ENCODE results near the gene DUSP1.

Gene DUSP1

DNA sequence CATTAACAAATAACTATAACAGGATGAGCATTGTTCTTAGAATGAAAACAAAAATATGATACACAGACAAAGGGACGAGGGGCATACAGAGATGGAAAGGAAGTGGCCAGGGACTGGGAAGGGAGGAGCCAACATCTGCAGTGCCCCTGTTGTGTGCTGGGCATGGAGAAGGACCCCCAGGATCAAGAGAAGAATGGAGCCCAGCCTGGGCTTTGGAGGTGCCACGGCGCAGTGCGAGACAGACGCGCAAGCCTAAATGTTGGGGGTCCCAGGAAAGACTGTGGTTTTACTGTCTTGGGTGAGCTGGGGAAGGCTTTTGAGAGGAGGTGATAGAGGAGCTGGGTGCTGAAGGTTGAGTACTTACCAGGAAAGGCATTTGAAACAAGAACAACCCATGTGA is 28.4 kb upstream of the DUSP1 start:
- no peak overlapping the region for H3K4me3 ChIP-seq (ENCODE audit: low read depth, low read length)
- no peak for TF ChIP-seq CTCF (IDR thresholded peaks at IDR 0.05; ENCODE audit: low read depth, low read length)
- no peaks in the 10 kb centered on the region for H3K27me3 ChIP-seq
- DNase-seq = no peak
- no peaks in the 10 kb centered on the region for H3K4me1 ChIP-seq
- H3K9me3 ChIP-seq = no peaks in the 10 kb centered on the region
- H3K36me3 ChIP-seq = no peaks in the 10 kb centered on the region

DNA sequence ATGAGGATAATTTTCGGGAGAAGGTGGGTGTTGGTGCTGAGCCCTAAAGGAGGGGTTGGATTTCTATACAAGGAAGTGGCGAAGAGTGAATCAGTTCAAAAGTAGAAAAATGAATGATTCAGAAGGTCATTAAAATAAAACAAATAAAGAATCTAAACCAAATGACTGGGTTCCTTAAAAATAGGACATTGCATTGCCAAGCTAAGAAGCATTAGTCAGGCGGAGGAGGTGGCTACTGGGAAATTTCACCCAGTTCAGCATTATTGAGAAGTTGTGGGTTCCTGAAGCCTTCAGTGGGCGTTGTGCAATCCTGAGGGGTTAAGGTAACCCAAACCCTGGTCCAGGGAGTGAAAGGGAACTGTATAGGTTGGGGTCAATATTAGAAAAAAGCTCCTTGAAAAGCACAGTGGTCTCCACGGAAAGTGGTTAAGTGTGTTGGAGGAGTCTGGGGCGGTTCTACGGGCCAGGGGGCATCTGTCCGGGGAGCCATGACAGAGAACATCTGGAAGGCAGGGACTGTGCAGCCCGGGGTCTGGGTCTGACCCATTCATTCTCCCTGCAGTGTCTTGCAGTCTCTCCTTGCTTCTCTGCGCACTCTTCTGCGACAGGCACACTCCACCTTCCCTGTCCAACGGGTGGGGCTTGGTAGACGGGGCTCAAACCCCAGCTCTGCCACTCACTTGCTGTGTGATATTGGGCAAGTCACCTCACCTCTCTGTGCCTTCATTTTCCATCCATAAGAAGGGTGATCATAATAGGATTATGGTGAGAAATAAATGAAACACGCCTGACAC is 27.6 kb upstream of the DUSP1 start:
- Histone ChIP-seq H3K4me1 (no peaks in the 10 kb centered on the region), H3K27me3 (no peaks in the 10 kb centered on the region), H3K36me3 (no peaks in the 10 kb centered on the region), H3K4me3 (ENCODE audit: low read depth, low read length) (no peak overlapping the region), H3K9me3 (no peaks in the 10 kb centered on the region)
- TF ChIP-seq CTCF (IDR thresholded peaks at IDR 0.05; ENCODE audit: low read depth, low read length) = no peak
- DNase-seq = no peak

- DNase-seq = no peak
- H3K27me3 ChIP-seq = no peaks in the 10 kb centered on the region
- no peaks in the 10 kb centered on the region for H3K36me3 ChIP-seq
- no peaks in the 10 kb centered on the region for H3K9me3 ChIP-seq
- no peak for TF ChIP-seq CTCF (IDR thresholded peaks at IDR 0.05; ENCODE audit: low read depth, low read length)
- H3K4me1 ChIP-seq = no peaks in the 10 kb centered on the region
- no peak overlapping the region for H3K4me3 ChIP-seq (ENCODE audit: low read depth, low read length)
Measured at GRCh38 chr5:172797771-172798191, 26.8 kb upstream of the DUSP1 start.

- no peaks in the 10 kb centered on the region for H3K9me3 ChIP-seq
- no peaks in the 10 kb centered on the region for H3K36me3 ChIP-seq
- no peaks in the 10 kb centered on the region for H3K4me1 ChIP-seq
- no peak for DNase-seq
- no peak for TF ChIP-seq CTCF (IDR thresholded peaks at IDR 0.05; ENCODE audit: low read depth, low read length)
- H3K4me3 ChIP-seq (ENCODE audit: low read depth, low read length) = no peak overlapping the region
- H3K27me3 ChIP-seq = no peaks in the 10 kb centered on the region
Measured at GRCh38 chr5:172796306-172796705, 25.3 kb upstream of the DUSP1 start.

DNA sequence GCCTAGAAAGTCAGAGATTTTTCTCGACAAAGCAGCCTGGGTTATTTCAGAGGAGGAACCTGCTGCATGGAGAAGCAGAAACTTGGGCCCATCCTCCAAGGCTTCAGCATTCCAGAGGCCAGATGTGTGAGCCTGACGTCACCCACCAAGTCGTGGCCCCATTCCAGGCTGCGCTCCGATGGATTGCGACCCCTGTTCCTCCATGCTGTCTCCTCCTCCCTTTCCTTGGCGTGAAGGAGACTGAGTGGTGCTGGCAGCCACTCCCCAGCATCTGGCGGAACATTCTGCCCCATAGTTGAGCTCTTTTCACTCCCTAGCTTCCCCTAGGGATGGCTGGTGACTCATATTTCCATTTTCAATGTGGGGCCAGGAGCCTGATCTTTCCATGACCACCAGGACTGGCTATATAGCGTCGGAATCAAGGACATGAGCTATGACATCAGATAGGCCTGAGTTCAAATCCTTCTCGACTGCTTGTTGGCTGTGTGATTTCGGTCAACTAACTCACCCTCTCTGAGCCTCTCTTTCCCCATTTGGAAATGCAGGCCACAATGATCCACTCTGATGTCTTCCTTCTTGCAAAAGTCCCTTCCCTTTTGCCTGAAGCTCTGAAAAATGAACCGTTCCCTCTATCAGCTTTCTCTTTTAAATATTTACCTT is 24.5 kb upstream of the DUSP1 start:
- no peak overlapping the region for H3K4me3 ChIP-seq (ENCODE audit: low read depth, low read length)
- TF ChIP-seq CTCF (IDR thresholded peaks at IDR 0.05; ENCODE audit: low read depth, low read length) = no peak
- no peaks in the 10 kb centered on the region for H3K9me3 ChIP-seq
- DNase-seq = no peak
- no peaks in the 10 kb centered on the region for H3K4me1 ChIP-seq
- no peaks in the 10 kb centered on the region for H3K36me3 ChIP-seq
- no peaks in the 10 kb centered on the region for H3K27me3 ChIP-seq

Measured in BE2C (cell line).